ENCODE results near the gene ZNF879. TPM values are rescaled to one million over a fixed set of nuclear protein-coding genes. Genes with fewer than 3 reads are reported as not detected.

Gene ZNF879
- total RNA-seq, 4 donors from 2014 or later: 2.5 to 7.0 (median 3.7) TPM

GRCh38 chr5:178993955-178994579 lies 29.5 kb upstream of the ZNF879 start:
- no peak overlapping the region for H3K4me3 ChIP-seq

DNA sequence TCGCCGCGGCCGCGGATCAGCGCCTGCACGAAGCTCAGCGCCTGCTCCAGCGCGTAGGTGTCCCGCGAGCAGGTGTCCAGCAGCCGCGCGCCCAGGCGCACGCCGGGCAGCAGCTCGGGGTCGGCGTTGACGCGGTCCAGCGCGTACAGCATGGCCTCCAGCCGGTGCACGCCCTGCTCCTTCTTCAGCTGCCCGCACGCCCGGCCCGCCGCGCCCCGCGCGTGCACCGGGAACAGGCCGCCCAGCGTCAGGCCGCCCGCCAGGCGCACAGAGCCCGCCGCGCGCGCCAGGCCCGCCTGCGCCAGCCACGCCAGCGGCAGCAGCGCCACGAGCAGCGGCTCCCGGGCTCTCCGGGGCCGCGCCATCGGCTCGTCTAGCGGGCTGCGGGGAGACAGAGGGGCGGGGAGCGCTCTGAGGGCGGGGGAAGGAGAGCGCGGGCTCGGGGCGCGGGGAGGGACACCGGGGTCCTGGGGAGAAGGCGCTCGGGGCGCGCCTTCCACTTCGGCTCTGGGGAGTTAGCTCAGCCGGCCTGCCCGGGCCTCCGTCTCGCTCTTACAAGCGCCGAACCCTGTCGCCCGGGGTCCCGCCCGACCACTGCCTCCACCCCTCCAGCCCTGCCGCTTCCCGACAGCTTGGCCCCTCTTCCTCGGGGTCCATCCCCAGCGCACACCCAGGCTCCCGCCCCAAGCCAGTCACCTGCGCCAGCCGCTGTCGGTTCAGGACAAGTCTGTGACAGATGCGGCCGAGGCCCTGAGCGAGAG lies 28.8 kb upstream of the ZNF879 start, which contains the start of gene GRM6:
Gene GRM6 (minus strand): TSS at position 741 of the 761 bp plus-strand sequence. CDS start 376 bp downstream, at position 365.
- Histone ChIP-seq H3K27me3 (peaks cover 3 to 20% (median 12%) of the 10 kb centered on the region in 3 donors), H3K36me3 (no peaks in the 10 kb centered on the region), H3K9me3 (no peaks in the 10 kb centered on the region), H3K27ac (no peak within 1 kb of the TSS), H3K4me1 (no peaks in the 10 kb centered on the region), H3K4me3 (no peak within 1 kb of the TSS)
- no peak for ATAC-seq
- TF ChIP-seq POLR2A (IDR thresholded peaks at IDR 0.05): no peak
- TF ChIP-seq, protein P1, sequence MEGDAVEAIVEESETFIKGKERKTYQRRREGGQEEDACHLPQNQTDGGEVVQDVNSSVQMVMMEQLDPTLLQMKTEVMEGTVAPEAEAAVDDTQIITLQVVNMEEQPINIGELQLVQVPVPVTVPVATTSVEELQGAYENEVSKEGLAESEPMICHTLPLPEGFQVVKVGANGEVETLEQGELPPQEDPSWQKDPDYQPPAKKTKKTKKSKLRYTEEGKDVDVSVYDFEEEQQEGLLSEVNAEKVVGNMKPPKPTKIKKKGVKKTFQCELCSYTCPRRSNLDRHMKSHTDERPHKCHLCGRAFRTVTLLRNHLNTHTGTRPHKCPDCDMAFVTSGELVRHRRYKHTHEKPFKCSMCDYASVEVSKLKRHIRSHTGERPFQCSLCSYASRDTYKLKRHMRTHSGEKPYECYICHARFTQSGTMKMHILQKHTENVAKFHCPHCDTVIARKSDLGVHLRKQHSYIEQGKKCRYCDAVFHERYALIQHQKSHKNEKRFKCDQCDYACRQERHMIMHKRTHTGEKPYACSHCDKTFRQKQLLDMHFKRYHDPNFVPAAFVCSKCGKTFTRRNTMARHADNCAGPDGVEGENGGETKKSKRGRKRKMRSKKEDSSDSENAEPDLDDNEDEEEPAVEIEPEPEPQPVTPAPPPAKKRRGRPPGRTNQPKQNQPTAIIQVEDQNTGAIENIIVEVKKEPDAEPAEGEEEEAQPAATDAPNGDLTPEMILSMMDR (IDR thresholded peaks at IDR 0.05 in 4 of 5, conservative IDR thresholded peaks at IDR 0.05 in 1 of 5): no peak
- intact Hi-C loops (cut with DNase I; ENCODE audit: low total_unique reads) (no loop called here), in situ Hi-C loops (cut with MboI; ENCODE audit: low sequenced_read_pairs in 4 of 4) (no loop called here)
- no peak for DNase-seq

More at GRCh38 chr5:178993955-178994579, 29.5 kb upstream of the ZNF879 start:
- Histone ChIP-seq H3K36me3 (no peaks in the 10 kb centered on the region), H3K4me1 (no peaks in the 10 kb centered on the region), H3K27ac (no peak overlapping the region), H3K9me3 (no peaks in the 10 kb centered on the region), H3K27me3 (peaks cover 3 to 20% (median 12%) of the 10 kb centered on the region in 3 donors)
- in situ Hi-C loops (cut with MboI; ENCODE audit: low sequenced_read_pairs in 4 of 4) (no loop called here), intact Hi-C loops (cut with DNase I; ENCODE audit: low total_unique reads) (no loop called here)
- no peak for TF ChIP-seq POLR2A (IDR thresholded peaks at IDR 0.05)
- TF ChIP-seq, protein P1 (IDR thresholded peaks at IDR 0.05 in 4 of 5, conservative IDR thresholded peaks at IDR 0.05 in 1 of 5): no peak
- no peak for ATAC-seq
- DNase-seq: no peak

DNA sequence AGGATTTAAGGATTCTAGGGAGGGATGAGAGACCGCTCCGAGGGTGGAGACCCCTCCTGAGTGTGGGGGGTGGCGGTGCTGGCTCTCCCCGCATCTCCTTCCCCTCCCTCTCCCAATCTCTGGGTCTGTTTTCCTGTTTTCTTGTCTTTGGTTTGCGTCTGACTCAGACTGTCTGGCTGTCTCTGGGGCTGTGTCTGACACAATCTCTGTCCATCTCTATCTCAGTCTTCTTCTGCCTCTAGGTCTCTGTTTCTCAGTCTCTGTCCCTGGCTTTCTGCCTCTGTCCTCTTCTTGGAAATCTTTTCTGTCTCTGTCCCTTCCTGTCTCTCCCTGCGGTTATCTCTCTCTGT lies 28.3 kb upstream of the ZNF879 start:
- in situ Hi-C loops (cut with MboI; ENCODE audit: low sequenced_read_pairs in 4 of 4) (no loop called here), intact Hi-C loops (cut with DNase I; ENCODE audit: low total_unique reads) (no loop called here)
- no peak for ATAC-seq
- TF ChIP-seq POLR2A (IDR thresholded peaks at IDR 0.05): no peak
- TF ChIP-seq, protein P1 (IDR thresholded peaks at IDR 0.05 in 4 of 5, conservative IDR thresholded peaks at IDR 0.05 in 1 of 5): no peak
- Histone ChIP-seq H3K4me3 (no peak overlapping the region), H3K9me3 (no peaks in the 10 kb centered on the region), H3K36me3 (no peaks in the 10 kb centered on the region), H3K27me3 (peaks cover 3 to 20% (median 12%) of the 10 kb centered on the region in 3 donors), H3K4me1 (no peaks in the 10 kb centered on the region), H3K27ac (no peak overlapping the region)
- DNase-seq: no peak

GRCh38 chr5:178996156-178996555 lies 27.4 kb upstream of the ZNF879 start:
- Histone ChIP-seq H3K4me3 (no peak overlapping the region), H3K27me3 (peaks cover 3 to 20% (median 12%) of the 10 kb centered on the region in 3 donors), H3K36me3 (no peaks in the 10 kb centered on the region), H3K4me1 (no peaks in the 10 kb centered on the region), H3K27ac (no peak overlapping the region), H3K9me3 (no peaks in the 10 kb centered on the region)
- no peak for ATAC-seq
- no peak for DNase-seq
- in situ Hi-C loops (cut with MboI; ENCODE audit: low sequenced_read_pairs in 4 of 4): no loop called here
- TF ChIP-seq POLR2A (IDR thresholded peaks at IDR 0.05): no peak
- TF ChIP-seq, protein P1 (IDR thresholded peaks at IDR 0.05 in 4 of 5, conservative IDR thresholded peaks at IDR 0.05 in 1 of 5): no peak
- intact Hi-C loops (cut with DNase I; ENCODE audit: low total_unique reads): no loop called here

Measured in gastrocnemius medialis (tissue), 4 donors.